HG03095 (cell line): ENCODE results near the gene OR2AT4.
A peak's percentile ranks its signal among the peaks of the same experiment; 100 is the strongest.
"Not testable (repeated sequence)": the region's sequence is repeated elsewhere in the genome, so short reads cannot be mapped to it uniquely, and the experiment has no call there.

Experiments
- ATAC-seq: cut with Tn5 transposase; IDR thresholded peaks from one replicate; pipeline ENCODE4 v1.9.1; 2021; ENCODE audit warnings: moderate library complexity; ENCODE audit not compliant: unreplicated experiment

Gene OR2AT4

DNA sequence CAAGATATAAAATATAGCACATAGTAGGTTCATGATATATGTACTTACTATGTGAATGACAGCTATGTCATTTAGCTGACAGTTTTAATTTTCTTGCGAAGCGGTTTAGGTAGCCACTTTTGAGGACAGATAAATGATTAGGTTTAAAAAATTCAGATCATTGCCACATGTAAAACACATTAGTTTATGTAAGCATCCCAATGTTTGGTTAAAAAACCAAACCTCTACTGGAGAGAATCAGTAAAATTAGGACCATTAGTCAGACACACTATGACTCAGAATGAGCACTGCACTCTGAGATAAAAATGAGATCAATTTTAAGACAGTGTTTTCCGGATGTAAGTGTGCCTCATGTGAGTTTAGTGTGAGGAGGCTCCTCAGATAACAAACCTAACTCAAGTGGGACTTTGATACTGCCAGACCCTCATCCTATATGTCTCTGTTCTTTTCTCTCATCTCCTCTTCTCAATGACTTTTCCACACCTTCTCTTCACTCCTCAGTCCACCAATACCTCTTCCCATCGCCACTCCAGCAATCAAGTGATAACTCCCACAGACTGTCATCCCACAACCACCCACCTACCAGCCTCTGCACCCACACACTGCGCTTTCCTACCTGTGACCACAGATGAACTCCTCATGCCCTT is 6.8 kb upstream of the OR2AT4 start:
- ATAC-seq, result no peak

DNA sequence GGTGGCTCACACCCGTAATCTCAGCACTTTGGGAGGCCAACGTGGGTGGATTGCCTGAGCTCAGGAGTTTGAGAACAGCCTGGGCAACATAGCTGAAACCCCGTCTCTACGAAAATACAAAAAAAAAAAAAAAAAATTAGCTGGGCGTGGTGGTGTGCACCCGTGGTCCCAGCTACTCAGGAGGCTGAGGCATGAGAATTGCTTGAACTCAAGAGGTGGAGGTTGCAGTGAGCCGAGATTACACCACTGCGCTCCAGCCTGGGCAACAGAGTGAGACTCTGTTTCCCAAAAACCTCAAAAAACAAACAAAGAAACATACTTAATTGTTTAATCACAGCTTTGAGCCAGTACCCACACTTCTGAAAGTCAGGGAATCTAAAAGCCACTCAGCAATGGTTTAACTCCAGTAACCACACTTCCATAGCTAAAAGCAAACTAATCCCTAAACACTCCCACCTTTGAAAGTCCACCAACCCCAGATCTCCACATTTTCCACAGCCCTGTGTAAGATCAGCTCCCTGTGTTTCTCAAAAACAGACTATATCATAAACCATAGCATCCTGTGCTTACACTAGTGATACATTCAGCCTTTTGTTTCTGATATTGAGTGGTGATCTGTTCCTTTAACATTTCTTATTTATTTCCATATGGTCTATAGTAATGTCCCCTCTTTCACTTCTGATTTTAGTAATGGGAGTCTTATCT is 4.9 kb upstream of the OR2AT4 start:
- no peak for ATAC-seq

GRCh38 chr11:75100314-75100713 is 3.6 kb upstream of the OR2AT4 start:
- peak; percentile 90 for ATAC-seq

DNA sequence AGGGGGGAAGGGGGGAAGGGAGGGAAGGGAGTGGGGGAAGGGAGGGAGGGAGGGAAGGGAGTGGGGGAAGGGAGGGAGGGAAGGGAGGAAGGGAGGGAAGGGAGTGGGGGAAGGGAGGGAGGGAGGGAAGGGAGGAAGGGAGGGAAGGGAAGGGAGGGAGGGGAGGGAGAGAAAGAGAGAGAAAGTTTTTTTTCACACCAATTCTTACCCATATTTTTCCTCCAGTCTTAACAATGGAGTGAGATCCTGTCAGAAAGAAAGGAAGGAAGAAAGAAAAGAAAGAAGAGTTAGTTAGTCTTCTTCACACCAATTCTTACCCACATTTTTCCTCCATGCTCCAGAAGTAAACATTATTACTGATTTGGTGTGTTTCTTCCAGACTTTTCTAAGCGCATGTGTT is 3.0 kb upstream of the OR2AT4 start:
- ATAC-seq, result no peak

- not testable (repeated sequence) for ATAC-seq
Observed at GRCh38 chr11:75098835-75099439, 2.3 kb upstream of the OR2AT4 start.

GRCh38 chr11:75098181-75098580 is 1.5 kb upstream of the OR2AT4 start:
- ATAC-seq, result not testable (repeated sequence)

GRCh38 chr11:75097173-75097557 is 489 bp upstream of the OR2AT4 start:
- no peak for ATAC-seq

GRCh38 chr11:75094382-75094781 is 2.3 kb downstream of the OR2AT4 start:
- not testable (repeated sequence) for ATAC-seq

DNA sequence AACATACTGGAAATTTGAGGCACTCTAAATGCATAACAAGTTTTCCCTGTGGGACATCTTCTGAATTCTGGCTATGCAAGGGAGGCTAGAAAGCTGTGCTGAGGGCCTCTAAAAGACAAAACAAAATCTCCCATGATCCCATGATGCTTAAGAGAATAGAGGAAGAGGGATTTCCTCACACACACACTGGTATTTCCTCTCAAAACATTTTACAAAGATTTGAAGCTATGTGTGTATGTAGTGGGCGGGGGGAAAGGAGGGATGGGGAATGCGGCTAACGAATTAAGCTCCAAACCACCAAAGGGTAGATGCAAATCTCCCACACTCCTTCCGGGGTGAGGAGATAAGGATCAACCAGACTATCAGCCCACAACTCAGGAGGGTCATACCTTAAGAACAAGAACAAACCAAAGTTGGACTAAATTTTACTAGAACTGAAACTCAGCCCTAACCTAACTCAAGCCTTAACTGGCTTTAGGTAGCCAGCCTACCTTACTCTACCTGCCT is 6.0 kb downstream of the OR2AT4 start:
- ATAC-seq, result no peak

- ATAC-seq, result no peak
Observed at GRCh38 chr11:75087319-75088305, 9.1 kb downstream of the OR2AT4 start.

DNA sequence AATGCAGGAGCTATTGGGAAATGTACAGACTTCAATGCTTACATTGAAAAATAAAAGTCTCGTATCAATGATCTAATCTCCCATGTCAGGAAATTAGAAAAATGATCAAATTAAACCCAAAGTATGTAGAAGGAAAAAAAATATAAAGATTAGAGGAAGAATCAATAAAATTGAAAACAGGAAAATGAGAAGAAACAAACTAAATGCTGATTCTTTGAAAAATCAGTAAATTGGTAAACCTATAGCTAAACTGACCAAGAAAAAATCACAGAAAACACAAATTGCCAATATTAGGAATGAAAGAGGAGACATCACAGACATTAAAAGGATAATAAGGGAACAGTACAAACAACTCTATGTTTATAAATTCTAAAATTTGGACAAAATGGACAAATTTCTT is 11.8 kb downstream of the OR2AT4 start:
- ATAC-seq, result no peak

- ATAC-seq, result no peak
Observed at GRCh38 chr11:75083217-75083605, 13.5 kb downstream of the OR2AT4 start.

DNA sequence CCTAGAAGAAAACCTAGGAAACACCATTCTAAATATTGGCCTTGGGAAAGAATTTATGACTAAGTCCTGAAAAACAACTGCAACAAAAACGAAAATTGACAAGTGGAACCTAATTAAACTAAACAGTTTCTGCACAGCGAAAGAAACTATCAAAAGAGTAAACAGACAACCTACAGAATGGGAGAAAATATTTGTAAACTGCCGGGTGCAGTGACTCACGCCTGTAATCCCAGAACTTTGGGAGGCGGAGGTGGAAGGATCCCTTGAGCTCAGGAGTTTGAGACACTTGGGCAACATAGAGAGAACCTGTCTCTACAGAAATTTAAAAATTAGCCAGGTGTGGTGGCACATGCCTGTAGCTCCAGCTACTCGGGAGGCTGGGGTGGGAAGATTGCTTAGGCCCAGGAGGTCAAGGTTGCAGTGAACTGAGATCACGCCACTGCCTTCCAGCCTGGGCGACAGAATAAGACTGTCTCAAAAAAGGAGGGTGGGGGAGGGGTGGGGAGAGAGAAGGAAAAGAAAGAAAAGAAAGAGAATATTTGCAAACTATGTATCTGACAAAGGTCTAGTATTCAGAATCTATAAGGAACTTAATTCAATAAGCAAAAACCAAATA is 14.0 kb downstream of the OR2AT4 start:
- ATAC-seq, result no peak

GRCh38 chr11:75079546-75079945 is 17.1 kb downstream of the OR2AT4 start:
- ATAC-seq, result no peak

GRCh38 chr11:75078233-75078632 is 18.4 kb downstream of the OR2AT4 start:
- ATAC-seq, result no peak

DNA sequence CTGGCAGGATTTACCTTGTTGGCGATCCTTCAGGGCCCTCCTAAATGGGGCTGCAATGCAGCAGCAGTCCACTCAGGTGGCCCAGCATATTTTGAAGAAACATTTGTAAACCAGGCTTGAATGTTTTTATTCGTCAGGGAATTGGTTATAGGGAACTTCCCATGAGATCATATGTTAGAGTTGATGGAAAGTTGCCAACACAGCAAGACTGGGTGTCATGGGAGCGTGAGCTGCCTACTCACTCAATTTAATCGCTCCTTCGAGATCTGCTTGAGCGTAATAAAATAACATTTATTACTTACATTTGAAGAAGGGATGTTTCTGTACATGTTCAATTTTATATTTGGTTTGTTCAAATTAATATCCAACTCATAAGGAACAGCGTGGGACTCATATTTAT is 19.4 kb downstream of the OR2AT4 start:
- ATAC-seq, result no peak

- no peak for ATAC-seq
Observed at GRCh38 chr11:75076671-75077070, 20.0 kb downstream of the OR2AT4 start.

DNA sequence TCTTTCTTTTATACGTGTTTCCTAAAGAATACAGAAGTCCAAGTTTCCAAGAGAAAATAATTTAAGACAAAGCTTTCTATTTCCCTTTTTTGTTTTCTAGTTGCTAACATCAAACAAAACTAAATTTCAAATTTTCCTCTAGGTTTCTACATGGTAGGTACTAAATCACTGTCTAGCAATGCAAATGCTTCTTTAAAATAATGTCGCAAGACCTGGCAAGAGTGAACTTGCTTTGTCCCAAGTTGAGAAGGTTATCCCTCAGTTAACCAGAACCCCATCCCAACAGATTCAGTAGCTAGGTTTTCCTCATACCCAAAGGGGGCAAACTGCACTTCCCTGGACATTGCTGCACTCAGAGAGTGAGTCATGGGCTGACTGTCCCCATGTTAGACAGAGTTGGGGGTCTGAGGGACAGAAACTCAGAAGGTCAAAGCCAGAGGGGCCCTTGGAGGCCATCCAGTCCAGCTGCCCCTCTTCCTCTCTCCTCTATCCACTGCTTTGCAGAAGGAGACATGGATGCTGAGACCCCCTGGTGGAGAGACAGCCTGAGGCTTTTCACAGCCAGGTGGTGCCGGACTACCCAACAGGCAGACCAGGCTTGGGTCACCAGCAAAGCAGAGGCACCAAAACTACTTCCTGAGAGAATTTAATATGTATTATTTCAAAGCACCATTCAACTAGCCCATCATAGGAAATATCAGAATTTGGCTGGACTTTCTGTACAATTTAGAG is 23.1 kb downstream of the OR2AT4 start:
- ATAC-seq, result no peak

DNA sequence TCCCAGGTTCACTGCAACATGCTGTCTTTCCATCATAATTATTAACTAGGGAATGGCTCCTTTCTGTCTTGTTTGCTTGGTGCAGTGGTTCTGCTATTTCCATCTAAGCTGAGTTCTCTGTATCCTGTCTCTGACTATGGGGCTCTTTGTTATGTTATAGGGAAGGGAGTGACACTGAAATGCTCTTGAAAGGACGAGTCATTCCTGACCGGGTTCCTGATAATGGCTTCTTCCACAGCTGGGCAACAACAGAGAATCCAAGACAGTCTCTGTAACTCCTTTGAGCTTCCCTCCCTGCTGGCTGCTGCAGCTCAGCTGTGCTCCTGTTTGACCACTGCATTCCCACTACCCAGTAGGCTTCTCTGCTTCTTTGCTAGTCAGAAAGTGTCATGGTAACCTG is 24.1 kb downstream of the OR2AT4 start:
- no peak for ATAC-seq

GRCh38 chr11:75069473-75069872 is 27.2 kb downstream of the OR2AT4 start:
- no peak for ATAC-seq
